GM19351 (cell line): ENCODE measurements around the gene GPATCH1.
A peak's percentile ranks its signal among the peaks of the same experiment; 100 is the strongest.
"Not testable (repeated sequence)": the region's sequence is repeated elsewhere in the genome, so short reads cannot be mapped to it uniquely, and the experiment has no call there.

Experiments
- ATAC-seq: cut with Tn5 transposase; IDR thresholded peaks from one replicate; pipeline ENCODE4 v1.9.1; 2021; ENCODE audit warnings: mild to moderate bottlenecking, moderate library complexity; ENCODE audit not compliant: unreplicated experiment

The GPATCH1 gene, protein sequence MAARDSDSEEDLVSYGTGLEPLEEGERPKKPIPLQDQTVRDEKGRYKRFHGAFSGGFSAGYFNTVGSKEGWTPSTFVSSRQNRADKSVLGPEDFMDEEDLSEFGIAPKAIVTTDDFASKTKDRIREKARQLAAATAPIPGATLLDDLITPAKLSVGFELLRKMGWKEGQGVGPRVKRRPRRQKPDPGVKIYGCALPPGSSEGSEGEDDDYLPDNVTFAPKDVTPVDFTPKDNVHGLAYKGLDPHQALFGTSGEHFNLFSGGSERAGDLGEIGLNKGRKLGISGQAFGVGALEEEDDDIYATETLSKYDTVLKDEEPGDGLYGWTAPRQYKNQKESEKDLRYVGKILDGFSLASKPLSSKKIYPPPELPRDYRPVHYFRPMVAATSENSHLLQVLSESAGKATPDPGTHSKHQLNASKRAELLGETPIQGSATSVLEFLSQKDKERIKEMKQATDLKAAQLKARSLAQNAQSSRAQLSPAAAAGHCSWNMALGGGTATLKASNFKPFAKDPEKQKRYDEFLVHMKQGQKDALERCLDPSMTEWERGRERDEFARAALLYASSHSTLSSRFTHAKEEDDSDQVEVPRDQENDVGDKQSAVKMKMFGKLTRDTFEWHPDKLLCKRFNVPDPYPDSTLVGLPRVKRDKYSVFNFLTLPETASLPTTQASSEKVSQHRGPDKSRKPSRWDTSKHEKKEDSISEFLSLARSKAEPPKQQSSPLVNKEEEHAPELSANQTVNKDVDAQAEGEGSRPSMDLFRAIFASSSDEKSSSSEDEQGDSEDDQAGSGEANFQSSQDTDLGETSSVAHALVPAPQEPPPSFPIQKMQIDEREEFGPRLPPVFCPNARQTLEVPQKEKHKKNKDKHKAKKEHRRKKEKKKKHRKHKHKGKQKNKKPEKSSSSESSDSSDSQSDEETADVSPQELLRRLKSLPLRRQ

DNA sequence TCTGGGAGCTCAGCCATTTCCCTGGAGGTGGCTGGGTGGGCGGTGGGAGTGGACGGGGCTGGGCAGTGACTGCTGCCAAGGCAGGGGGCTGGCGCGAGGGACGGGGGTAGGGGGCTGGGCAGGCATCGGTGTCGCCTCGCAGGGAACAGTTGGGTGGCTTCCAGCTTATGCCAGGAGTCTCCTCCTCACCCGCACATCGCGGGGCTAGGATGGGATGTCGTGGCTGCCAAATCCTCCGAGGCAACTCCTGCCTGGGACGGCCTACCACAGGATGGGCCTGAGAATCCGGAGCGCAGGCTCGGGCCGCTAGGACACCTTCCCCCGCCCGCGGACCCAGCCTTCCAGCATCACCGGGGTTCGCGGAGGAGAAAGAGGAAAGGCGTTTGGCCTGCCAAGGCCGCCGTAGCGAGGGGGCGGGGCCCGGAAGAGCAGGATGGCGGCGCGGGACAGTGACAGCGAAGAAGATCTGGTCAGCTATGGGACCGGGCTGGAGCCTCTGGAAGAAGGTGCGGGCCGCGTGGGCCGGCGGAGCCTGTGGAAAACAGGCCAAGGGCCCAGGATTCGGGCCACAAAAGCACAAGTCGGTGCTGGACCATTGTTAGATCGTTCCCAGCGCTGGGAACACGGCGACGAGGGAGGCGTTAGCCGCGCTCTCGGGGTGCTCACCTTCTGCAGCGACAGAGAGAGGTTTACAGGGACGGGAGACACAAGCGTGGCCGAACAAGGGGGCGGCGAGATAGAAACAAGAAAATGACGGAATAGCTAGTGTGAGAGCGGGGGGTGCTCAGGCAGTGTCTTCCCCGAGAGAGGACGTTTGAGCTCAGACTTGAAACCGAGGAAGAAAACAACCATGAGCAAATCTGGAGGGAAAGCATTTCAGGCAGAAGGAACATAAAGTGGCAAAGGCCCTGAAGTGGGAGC is at the start of gene GPATCH1:
TSS of gene GPATCH1 (plus strand) at position 421 of the 921 bp plus-strand sequence. CDS start at position 434, 13 bp downstream.
- ATAC-seq = peak; percentile 92

DNA sequence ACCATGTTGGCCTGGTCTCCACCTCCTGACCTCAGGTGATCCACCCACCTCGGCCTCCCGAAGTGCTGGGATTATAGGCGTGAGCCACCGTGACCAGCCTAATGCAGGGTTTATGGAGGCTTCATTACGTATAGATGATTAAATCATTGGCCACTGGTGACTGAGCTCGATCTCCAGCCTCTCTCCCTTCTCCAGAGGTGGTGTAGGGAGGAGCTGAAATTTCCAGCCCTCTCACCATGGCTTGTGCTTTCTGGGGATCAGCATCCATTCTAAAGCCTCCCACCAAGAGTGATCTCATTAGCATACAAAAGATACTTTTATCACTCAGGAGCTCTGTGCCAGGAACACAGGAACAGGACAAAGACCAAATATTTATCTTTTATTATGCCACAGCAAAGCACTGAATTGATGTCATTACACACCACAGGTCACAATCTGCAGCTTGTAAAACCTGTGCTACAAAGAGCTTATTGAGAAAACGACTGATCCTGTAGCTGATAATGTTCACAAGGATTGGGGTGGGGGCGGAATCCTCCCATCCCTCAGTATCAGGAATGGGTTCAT is 48.7 kb upstream of the GPATCH1 start:
- no peak for ATAC-seq

DNA sequence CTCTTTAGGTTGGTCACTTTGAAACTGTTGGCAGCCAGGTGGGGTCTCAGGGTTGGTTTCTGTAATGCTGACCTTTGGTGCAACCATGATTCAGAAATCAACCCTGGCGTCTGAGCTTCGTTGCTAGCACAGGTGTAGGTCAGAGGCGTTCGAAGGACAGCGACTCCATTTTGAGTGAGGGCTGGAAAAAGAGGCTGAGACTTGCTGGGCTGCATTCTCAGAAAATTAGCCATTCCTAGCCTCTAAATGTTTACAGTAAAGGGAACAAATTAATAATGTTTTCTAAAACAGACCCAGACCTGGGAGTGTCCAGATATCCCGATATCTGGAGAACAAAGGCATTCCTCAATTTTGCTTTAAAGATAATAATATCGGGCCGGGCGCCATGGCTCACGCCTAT is 45.5 kb upstream of the GPATCH1 start:
- no peak for ATAC-seq

- ATAC-seq = not testable (repeated sequence)
Measured at GRCh38 chr19:33036370-33037167, 44.4 kb upstream of the GPATCH1 start.

DNA sequence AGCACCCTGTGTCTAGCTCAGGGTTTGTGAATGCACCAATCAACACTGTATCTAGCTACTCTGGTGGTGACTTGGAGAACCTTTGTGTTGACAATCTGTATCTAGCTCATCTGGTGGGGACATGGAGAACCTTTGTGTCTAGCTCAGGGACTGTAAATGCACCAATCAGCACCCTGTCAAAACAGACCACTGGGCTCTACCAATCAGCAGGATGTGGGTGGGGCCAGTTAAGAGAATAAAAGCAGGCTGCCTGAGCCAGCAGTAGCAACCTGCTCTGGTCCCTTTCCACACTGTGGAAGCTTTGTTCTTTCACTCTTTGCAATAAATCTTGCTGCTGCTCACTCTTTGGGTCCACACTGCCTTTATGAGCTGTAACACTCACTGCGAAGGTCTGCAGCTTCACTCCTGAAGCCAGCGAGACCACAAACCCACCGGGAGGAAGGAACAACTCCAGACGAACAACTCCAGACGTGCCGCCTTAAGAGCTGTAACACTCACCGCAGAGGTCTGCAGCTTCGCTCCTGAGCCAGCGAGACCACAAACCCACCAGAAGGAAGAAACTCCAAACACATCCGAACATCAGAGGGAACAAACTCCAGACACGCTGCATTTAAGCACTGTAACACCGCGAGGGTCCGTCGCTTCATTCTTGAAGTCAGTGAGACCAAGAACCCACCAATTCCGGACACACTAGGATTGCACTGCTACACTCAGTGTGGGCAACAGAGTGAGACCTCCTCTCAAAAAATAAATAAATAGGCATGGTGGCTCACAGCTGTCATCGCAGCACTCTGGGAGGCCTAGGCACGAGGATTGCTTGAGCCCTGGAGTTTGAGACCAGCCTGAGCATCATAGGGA is 43.6 kb upstream of the GPATCH1 start:
- not testable (repeated sequence) for ATAC-seq

DNA sequence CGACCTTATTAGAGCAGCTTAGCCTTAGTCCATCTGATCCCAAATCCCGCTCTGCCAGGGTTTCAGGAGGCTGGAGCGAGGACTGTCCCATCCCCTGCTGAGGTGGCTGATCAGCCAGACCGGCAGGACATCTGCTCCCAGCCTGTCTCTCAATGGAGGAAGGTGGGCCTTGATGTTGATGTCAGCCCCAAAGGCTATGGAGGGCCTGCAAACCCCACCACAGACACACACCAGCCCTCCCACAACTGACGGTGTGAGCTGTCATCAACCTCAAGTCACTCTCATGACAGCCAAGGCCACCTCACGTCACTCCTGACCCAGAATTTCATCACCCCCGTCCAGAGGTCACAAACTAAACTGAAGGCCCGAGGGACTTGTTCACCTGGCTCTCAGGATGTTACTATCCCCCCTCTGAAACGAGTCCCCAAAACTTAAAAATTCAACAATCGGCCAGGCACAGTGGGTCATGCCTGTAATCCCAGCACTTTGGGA is 41.8 kb upstream of the GPATCH1 start:
- no peak for ATAC-seq

DNA sequence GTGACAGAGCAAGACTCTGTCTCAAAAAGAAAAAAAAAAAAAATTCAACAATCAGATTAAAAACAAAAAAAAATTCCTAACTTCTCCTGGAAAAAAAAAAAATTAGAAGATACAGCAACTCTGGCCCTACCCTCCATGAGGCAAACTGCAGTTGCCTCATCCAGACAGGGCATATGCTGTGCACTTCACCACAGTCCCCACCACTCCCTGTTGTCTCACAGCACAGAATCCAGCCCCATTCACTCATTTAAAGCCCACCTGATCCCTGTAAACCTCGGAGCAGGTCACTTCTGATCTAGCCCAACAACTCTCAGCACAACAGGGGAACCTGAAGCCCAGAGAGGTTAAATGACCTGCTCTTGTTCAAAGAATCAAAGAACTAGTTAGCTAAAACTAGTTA is 41.2 kb upstream of the GPATCH1 start:
- ATAC-seq = no peak

GRCh38 chr19:33040994-33041827 is 39.8 kb upstream of the GPATCH1 start:
- no peak for ATAC-seq

- not testable (repeated sequence) for ATAC-seq
Measured at GRCh38 chr19:33041828-33042160, 39.2 kb upstream of the GPATCH1 start.

DNA sequence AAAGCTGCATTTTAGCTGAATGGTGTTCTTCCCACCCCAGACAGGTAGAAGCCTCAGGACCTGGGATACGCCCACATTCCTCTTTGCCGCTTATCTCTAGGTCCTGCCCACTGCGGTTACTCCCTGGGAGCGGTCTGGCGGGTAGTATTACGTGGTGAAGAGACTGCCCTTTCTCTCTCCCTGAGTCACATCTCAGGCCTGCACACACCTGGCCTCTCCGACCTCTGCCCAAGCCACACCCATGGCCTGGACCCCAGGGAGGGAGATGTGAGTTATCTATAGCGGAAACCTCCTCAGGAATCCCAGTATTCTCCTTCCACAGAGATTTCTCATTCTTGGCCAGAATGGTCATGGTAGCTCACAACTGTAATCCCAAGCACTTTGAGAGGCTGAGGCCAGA is 33.6 kb upstream of the GPATCH1 start:
- no peak for ATAC-seq

GRCh38 chr19:33048806-33049676 is 31.9 kb upstream of the GPATCH1 start:
- ATAC-seq = no peak

- no peak for ATAC-seq
Measured at GRCh38 chr19:33050110-33050509, 30.9 kb upstream of the GPATCH1 start.

- no peak for ATAC-seq
Measured at GRCh38 chr19:33052352-33052972, 28.5 kb upstream of the GPATCH1 start.

- no peak for ATAC-seq
Measured at GRCh38 chr19:33054623-33055022, 26.4 kb upstream of the GPATCH1 start.

GRCh38 chr19:33055718-33056117 is 25.3 kb upstream of the GPATCH1 start:
- no peak for ATAC-seq

DNA sequence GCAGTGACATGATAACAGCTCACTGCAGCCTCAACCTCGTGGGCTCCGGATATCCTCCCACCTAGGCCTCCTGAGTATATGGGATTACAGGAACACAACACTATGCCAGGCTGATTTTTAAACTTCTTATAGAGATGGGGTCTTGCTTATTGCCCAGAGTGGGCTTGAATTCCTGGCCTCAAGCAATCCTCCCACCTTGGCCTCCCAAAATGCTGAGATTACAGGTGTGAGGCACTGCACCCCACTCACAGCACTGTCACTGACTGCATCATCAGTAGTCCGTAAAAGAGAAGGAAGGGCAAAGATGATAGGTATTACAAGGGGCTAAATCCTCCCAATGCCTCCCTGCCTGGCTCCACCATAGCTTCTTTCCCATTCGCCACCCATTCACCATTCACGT is 20.4 kb upstream of the GPATCH1 start:
- no peak for ATAC-seq
